GM18951 (cell line): ENCODE data around the gene ODF2L.

Experiments used
- POLR2A ChIP-seq: IDR thresholded peaks from 4 replicates; pipeline ENCODE4 v1.6.1; 2011; ENCODE audit warnings: mild to moderate bottlenecking; ENCODE audit not compliant: insufficient read length, insufficient read depth; ENCODE audit errors: extremely low read depth
- in situ Hi-C: fragments of 300-500 bp; cut with MboI; formaldehyde crosslinking; loops from one replicate; pipeline ENCODE4 v1.12.0; 2022; ENCODE audit warnings: low sequenced_read_pairs, mixed read lengths, inconsistent platforms; ENCODE audit not compliant: unreplicated experiment

Gene ODF2L

DNA sequence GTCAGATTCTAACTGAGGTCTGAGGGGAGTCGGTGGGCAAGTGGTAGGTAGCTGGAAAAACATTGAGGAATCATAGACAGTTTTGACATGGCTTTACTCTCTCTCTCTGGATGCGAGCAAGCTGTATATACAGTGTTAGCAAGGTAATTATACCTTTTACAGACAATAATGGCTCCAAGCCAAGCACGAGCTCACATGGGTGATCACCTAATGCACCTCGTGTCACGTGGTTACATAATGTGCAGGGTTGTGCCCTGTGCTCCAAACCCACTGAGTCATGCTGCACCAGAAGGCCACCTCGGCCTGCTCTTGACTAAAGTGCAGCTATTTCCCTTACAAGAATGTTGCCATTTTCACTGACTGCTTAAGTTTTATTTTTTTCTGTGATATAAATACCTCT lies 20.2 kb upstream of the ODF2L start:
- no peak for TF ChIP-seq POLR2A
- in situ Hi-C loops = no loop called here

DNA sequence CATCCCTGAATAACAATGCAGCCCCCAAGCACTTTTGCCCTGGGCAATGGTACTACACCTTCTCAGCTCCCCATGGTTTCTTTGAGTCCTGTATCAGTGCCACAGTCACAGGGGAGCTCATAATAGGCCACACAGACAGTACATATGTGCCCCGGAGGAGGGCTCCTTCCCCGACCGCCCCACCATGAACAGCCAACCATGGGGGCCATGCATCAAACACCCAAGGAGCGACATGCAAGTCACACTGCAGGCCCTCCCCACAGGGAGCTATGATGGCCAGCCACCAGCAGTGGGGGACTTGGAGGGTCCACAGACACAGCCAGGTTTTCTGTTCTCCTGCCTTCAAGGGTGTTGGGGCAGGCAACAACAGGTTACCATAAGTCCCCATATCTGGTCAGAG lies 14.8 kb upstream of the ODF2L start:
- TF ChIP-seq POLR2A = no peak
- in situ Hi-C loops = no loop called here

DNA sequence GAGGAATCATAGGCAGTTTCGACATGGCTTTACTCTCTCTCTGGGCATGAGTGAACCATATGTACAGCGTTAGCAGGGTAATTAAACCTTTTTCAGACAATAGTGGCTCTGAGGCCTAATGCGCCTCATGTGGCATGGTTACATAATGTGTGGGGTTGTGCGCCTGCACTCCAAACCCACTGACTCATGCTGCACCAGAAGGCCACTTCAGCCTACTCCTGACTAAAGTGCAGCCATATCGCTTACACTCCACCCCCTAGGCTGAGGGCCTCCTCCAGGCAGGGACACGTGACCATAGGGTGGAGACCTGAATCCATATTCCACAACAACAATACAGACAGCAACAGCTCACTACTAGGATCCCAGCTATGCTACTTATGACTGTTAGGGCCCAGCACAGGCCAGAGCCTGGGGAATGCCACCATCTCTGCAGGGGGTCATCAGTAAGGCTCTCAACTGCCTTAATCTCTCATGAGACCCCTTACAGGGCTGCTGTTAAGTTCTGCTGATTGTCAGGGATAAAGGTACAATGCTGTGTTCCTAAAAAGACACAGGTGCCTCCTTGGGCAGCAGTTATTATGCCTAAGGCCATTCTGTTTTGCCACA lies 13.4 kb upstream of the ODF2L start:
- TF ChIP-seq POLR2A = no peak
- in situ Hi-C loops = no loop called here

DNA sequence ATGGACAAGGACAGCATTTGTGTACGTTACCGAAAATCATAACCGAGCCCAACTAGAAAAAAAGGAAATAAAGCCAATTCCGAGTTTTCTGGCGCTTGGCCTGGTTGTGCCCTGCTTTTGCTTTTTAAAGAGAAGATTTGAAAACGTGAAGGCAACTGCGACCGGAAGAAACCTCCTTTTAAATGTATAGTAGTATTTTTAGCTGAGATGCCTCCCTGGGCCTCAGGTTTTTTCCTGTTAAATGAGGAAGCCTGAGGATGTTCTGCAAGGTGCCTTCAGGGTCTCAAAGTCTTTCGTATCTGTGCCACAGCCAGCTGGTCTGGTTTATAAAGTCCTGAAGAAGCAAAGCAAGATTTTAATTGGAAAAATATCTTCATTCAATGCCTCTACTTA lies 371 bp upstream of the ODF2L start:
- in situ Hi-C loops = no loop called here

DNA sequence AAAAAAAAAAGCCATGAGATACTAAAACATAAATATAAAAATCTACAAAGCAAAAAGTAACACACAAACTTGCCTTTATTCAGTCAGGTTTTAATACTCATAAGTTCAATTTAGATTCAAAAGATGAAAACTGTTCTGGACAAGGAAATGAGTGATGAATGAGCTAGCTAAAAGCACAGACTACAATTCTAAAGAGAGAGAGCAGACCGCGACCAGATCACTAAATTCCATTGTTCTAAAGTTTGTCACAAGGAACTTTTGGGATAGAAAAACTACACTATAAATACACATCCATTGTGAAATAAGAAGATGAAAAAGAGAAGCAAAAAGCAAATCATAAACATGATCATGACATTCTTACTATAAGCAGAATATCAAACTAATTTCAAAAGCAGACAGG lies 1.7 kb downstream of the ODF2L start:
- in situ Hi-C loops = no loop called here
- TF ChIP-seq POLR2A = no peak

More for the DNA sequence above, 371 bp upstream of the ODF2L start:
- TF ChIP-seq POLR2A = no peak

DNA sequence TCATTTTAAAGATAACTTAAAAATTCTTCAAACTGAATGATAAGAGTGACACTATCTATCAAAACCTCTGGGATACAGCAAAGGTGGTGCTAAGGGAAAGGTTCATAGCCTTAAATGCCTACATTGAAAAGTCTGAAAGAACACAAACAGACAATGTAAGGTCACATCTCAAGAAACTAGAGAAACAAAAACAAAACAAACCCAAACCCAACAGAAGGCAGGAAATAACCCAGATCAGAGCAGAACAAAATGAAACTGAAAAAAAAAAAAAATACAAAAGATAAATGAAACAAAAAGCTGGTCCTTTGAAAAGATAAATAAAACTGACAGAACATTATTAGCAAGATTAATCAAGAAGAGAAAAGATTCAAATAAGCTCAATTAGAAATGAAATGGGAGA lies 6.8 kb downstream of the ODF2L start:
- no peak for TF ChIP-seq POLR2A
- in situ Hi-C loops = no loop called here

DNA sequence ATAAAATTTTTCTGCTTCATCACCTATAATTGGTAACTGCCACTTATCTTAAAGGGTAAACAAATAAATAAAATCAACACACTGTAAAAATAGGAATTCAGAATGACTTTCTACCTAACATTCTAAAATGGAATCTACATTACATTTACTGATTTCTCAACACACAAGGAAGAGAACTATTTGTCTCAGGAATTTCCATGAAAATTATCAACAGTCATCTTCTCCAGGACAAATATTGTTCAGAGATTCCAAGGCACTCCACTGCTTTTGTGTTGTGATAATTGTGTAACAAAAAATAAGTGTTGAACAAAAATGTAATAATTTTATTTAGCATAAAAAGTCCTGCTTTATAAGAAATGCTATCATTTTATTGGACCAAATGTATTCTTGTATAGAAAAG lies 7.3 kb downstream of the ODF2L start:
- TF ChIP-seq POLR2A = no peak
- in situ Hi-C loops = no loop called here

DNA sequence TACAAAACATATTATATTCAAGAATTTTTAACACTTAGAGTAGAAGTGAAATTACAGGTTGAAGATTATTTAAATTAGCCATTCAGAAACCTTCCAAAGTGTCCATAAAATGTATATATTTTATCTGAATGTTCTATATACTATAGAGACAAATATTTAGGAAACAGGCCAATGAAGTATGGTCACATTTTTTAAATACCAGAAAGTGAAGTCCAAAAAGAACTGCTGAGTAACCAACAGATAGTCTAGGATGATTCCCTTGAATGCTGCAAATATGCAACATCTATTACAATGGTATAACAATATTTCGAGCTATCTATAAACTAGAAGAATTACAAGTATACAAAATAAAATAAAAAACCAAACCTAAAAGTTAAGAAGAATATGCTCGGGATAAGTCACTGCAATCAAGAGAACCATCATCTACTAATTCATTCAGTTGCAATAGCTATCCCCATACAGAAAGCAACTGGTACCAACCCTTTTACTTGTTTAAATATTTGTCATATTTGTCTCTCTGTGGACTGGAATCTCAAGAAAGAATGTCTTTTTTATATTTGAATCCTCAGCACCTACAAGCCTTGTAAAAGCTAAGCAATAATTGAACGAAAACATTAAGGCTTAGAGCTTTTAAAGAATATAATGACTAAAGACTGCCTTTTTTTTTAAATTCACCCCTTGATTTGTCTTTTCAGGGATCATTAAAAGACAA lies 8.1 kb downstream of the ODF2L start:
- in situ Hi-C loops = no loop called here
- TF ChIP-seq POLR2A = no peak

DNA sequence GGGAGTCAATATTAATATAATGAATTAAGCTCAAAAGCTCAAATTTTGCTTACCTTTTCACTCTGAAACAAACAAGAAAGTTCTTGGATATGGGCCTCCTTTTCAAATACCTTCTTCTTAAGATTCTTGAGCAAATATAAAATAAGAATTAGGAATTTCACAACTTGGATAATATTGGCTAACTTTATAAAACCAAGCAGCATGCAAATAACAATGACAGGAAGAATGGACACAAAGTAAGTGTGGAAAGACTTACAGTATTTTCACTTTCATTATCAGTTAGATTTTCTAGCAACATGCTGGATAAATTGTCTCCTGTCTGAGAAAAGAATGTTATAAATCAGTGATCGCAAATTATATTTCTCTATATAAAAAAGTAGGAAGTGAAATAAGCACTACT lies 13.2 kb downstream of the ODF2L start:
- no peak for TF ChIP-seq POLR2A

DNA sequence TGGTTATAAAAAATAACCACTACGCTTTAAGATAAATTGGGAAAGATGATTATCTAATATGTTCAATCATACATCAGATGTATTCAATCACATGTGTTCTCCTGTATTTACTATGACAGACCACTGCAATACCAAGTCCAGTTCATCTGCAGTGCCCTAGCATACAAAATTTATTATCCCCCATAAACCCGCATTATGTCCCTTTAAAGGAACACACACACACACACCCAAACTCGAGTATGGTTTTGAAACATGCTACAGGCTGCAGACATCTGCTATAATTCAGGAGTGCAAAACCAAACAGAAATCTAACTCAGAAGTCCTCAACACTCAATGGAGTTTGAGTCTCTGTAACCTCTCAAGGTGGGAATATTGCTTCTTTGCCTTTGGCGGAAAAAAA lies 14.9 kb downstream of the ODF2L start:
- no peak for TF ChIP-seq POLR2A
- in situ Hi-C loops = no loop called here

More for the DNA sequence above, 13.2 kb downstream of the ODF2L start:
- in situ Hi-C loops = no loop called here

DNA sequence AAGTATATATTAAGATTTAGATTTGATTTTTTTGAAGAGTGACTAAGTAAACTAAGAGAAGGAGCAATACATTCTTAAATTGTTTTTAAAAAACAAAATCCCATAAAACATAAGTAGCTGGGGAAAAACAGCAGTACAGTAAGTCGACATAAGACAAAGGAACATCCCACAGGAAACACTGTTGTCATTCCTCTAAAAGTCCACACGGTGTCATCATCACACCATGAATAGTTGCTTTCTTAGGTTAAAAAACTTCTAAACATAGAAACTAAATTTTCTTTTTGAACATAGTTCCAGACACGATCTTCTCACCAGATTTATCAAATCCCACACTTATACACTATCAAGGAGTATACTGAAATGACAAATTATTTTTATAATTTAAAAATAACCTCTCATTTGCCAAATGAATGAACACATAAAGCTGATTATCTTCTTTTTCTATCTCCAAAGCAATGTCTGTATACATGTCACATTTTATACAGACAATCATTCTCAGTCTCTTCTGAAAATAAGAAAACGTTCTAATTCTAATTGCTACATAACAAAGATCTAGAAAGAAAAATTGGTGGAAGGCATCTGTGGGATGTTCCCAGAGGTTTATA lies 15.8 kb downstream of the ODF2L start:
- in situ Hi-C loops = no loop called here
- no peak for TF ChIP-seq POLR2A

DNA sequence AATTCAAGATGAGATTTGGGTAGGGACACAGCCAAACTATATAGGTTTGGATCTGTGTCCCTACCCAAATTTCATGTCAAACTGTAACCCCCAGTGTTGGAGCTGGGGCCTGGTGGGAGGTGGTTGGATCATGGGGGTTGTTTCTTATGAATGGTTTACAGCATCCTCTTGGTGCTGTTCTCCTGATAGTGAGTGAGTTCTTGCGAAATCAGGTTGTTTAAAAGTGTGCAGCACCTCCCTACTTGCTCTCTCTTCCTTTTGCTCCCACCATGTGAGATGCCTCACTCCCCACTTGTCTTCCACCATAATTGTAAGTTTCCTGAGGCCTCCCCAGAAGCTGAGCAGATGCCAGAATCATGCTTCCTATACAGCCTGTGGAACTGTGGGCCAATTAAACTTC lies 17.3 kb downstream of the ODF2L start:
- in situ Hi-C loops = no loop called here
- TF ChIP-seq POLR2A = no peak

DNA sequence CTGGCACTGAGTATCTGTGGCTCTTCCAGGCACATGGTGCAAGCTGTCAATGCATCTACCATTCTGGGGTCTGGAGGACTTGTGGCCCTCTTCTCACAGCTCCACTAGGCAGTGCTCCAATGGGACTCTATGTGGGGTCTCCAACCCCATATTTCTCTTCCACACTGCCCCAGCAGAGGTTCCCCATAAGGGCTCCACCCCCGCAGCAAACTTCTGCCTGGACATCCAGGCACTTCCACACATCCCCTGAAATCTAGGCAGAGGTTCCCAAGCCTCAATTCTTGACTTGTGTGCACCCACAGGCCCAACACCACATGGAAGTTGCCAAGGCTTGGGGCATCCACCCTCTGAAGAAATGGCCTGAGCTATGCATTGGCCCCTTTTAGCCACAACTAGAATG lies 18.8 kb downstream of the ODF2L start:
- in situ Hi-C loops = no loop called here

DNA sequence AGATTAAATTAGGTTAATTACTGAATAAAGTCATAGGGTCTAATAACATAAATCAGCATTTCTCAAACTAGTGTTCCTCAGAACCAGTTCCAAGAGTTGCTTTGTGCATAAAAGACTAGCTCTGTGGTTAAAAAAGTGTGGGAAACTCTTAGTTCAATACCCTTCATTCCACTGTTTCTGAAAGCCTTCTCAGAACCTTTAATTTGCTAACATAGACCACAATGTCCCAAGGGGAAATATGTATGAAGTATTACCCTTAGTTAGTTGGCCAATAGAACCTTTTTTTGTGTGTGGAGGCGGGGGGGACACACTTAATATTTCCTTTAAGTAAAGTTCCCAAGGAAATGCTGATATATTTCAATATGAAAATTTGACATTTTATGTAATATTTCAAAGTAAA lies 20.4 kb downstream of the ODF2L start:
- no peak for TF ChIP-seq POLR2A
- in situ Hi-C loops = no loop called here

More for the DNA sequence above, 18.8 kb downstream of the ODF2L start:
- no peak for TF ChIP-seq POLR2A
